Stimulated activated CD8-positive, alpha-beta memory T cell treated with anti-CD3 and anti-CD28 coated beads, Interleukin-4, amount 100 ng/mL, for 1 hour (primary cell): ENCODE data around the gene EXOC4.

Experiments used
- DNase-seq, 2 donors: peaks; one replicate each; pipeline ENCODE4 v3.0.0-alpha.2; 2020; ENCODE audit warnings: low read depth in 2 of 2, low spot score in 1 of 2

Gene EXOC4

GRCh38 chr7:133568544-133568943 lies 315.7 kb downstream of the EXOC4 start:
- no peak for DNase-seq

- no peak for DNase-seq
Observed at GRCh38 chr7:133570321-133570720, 317.4 kb downstream of the EXOC4 start.

GRCh38 chr7:133571076-133571475 lies 318.2 kb downstream of the EXOC4 start:
- no peak for DNase-seq

GRCh38 chr7:133572087-133572486 lies 319.2 kb downstream of the EXOC4 start:
- no peak for DNase-seq

GRCh38 chr7:133572843-133573242 lies 320.0 kb downstream of the EXOC4 start:
- no peak for DNase-seq

GRCh38 chr7:133573554-133574265 lies 320.8 kb downstream of the EXOC4 start:
- DNase-seq: no peak

- DNase-seq: no peak
Observed at GRCh38 chr7:133575726-133576440, 323.0 kb downstream of the EXOC4 start.

GRCh38 chr7:133576612-133577168 lies 323.8 kb downstream of the EXOC4 start:
- DNase-seq: no peak

- no peak for DNase-seq
Observed at GRCh38 chr7:133582766-133583523, 330.1 kb downstream of the EXOC4 start.

GRCh38 chr7:133583545-133584171 lies 330.8 kb downstream of the EXOC4 start:
- DNase-seq: no peak

GRCh38 chr7:133584956-133585668 lies 332.2 kb downstream of the EXOC4 start:
- no peak for DNase-seq

- DNase-seq: no peak
Observed at GRCh38 chr7:133586253-133586652, 333.4 kb downstream of the EXOC4 start.

- DNase-seq: no peak
Observed at GRCh38 chr7:133587903-133588302, 335.0 kb downstream of the EXOC4 start.

GRCh38 chr7:133590795-133591194 lies 337.9 kb downstream of the EXOC4 start:
- DNase-seq: no peak

GRCh38 chr7:133591704-133592340 lies 338.9 kb downstream of the EXOC4 start:
- no peak for DNase-seq

- DNase-seq: no peak
Observed at GRCh38 chr7:133593561-133593960, 340.7 kb downstream of the EXOC4 start.

GRCh38 chr7:133601617-133602016 lies 348.7 kb downstream of the EXOC4 start:
- no peak for DNase-seq

- no peak for DNase-seq
Observed at GRCh38 chr7:133602291-133602690, 349.4 kb downstream of the EXOC4 start.

- no peak for DNase-seq
Observed at GRCh38 chr7:133606991-133607390, 354.1 kb downstream of the EXOC4 start.

GRCh38 chr7:133609806-133610205 lies 356.9 kb downstream of the EXOC4 start:
- DNase-seq: no peak
